ENCODE measurements around the gene CDR2L. TPM values are rescaled to one million over a fixed set of nuclear protein-coding genes. Genes with fewer than 3 reads are reported as not detected.
A peak's percentile ranks its signal among the peaks of the same experiment; 100 is the strongest.
"Not testable (repeated sequence)": the region's sequence is repeated elsewhere in the genome, so short reads cannot be mapped to it uniquely, and the experiment has no call there.

CDR2L gene
- total RNA-seq, 1 donor from 2014 or later = 22.8 TPM

DNA sequence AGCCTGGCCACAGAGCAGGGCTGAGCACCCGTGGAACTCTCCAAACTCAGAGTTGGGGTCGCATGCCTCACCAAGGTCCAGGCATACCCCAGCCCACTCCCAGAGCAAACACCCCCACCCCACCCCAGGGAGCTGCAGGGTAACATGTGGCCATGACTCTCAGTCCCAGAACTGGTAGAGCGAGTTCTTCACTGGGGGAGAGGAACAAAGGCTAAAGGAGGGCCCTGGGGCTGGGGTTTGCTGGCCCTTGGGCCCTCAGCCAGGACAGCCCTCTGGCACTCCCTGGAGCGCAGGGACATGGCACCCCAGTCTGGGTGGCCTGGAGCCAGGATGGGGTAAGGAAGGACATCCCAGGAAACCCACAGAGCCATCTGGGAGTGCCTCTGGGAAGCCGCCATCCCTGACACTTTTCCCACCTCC, 19.1 kb upstream of the CDR2L start:
- TF ChIP-seq, protein P1, sequence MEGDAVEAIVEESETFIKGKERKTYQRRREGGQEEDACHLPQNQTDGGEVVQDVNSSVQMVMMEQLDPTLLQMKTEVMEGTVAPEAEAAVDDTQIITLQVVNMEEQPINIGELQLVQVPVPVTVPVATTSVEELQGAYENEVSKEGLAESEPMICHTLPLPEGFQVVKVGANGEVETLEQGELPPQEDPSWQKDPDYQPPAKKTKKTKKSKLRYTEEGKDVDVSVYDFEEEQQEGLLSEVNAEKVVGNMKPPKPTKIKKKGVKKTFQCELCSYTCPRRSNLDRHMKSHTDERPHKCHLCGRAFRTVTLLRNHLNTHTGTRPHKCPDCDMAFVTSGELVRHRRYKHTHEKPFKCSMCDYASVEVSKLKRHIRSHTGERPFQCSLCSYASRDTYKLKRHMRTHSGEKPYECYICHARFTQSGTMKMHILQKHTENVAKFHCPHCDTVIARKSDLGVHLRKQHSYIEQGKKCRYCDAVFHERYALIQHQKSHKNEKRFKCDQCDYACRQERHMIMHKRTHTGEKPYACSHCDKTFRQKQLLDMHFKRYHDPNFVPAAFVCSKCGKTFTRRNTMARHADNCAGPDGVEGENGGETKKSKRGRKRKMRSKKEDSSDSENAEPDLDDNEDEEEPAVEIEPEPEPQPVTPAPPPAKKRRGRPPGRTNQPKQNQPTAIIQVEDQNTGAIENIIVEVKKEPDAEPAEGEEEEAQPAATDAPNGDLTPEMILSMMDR (IDR thresholded peaks at IDR 0.05; ENCODE audit: unreplicated experiment) = no peak
- peak overlapping the region; percentile 64 for H3K27ac Mint-ChIP-seq
- no peaks in the 10 kb centered on the region for H3K9me3 Mint-ChIP-seq
- peaks cover 25% of the 10 kb centered on the region for H3K4me1 Mint-ChIP-seq
- peaks cover 24% of the 10 kb centered on the region for H3K27me3 Mint-ChIP-seq (ENCODE audit: low read depth)
- H3K4me3 Mint-ChIP-seq = no peak overlapping the region
- H3K36me3 Mint-ChIP-seq = no peaks in the 10 kb centered on the region
- DNase-seq (ENCODE audit: low spot score in 2 of 2, unreplicated experiment in 2 of 2) = no peak

DNA sequence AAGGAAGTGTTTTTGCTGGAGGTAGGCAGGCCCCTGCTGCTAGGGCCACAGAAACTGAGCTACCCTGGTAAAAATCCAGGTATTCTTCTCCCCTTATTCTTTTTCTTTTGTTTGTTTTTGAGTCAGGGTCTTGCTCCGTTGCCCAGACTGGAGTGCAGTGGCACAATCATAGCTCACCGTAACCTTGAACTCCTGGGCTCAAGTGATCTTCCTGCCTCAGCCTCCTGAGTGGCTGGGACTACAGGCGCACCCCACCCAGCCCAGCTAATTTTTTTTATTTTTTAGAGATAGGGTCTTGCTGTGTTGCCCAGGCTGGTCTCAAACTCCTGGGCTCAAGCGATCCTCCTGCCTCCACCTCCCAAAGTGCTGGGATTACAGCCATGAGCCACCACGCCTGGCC, 17.9 kb upstream of the CDR2L start:
- Mint-ChIP-seq H3K27ac (peak overlapping the region; percentile 39), H3K27me3 (ENCODE audit: low read depth) (peaks cover 32% of the 10 kb centered on the region), H3K4me1 (peaks cover 25% of the 10 kb centered on the region)
- DNase-seq (ENCODE audit: low spot score in 2 of 2, unreplicated experiment in 2 of 2); H3K4me3 Mint-ChIP-seq; H3K9me3 Mint-ChIP-seq; H3K36me3 Mint-ChIP-seq: not testable (repeated sequence)

DNA sequence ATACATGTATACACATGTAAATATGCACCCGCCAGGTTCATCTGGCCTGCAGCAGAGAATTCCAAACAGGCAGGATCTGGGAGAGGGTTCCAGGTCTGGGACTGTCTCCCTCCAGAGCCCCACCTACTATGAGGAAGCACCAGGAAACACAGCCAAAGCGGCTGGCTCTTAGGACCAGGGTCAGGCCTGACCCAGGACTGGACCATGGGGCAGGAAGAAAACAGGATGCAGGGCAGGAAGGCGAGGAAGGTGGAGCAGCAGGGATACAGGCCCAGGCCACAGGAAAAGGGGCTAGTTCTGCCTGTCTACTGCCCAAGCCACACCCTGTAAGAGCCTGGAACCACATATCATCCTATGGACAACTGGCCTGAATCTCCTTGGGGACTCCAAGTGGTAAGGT, 17.0 kb upstream of the CDR2L start:
- H3K27ac Mint-ChIP-seq = no peak overlapping the region
- peak overlapping the region; percentile 70 for H3K4me3 Mint-ChIP-seq
- TF ChIP-seq, protein P1 (IDR thresholded peaks at IDR 0.05; ENCODE audit: unreplicated experiment) = no peak

DNA sequence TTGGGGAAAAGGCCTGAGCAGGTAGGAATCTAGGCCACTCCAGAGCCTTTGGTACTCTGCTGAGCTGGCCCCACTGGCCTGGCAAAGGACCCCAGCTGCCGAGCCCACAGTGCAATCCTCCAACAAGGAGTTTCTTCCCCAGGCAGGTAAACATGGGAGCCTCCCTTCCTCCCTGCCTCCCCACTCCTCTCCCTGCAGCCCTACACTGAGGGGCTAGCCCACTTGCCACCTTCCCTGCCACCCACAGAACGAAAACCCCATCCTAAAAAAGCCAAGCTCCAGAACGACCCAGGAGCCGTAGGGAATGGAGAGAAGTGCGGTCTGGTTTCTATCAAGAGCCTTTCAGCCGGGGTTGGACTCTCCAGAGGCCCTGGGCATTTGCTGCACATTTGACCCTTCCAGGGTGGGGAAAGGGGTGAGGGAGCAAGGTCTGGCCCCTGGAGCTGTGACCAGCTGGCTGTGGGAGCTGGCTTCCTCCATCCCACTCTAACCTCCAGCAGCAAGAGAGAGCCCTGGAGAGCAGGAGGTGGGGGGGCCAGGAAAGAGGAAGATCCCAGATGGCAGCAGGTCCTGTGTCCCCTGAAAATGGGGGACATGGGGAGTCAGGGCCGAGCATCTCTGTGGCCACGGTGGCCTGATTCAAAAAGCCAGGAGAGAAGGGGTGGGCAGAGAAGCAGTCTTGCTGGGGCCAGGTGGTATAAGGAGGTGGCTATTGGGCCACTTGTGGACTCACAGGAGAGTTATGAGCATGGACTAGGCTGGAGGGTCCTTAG, 16.2 kb upstream of the CDR2L start:
- Mint-ChIP-seq H3K27me3 (ENCODE audit: low read depth) (peaks cover 44% of the 10 kb centered on the region), H3K4me1 (peaks cover 28% of the 10 kb centered on the region), H3K4me3 (peak overlapping the region; percentile 70), H3K9me3 (no peaks in the 10 kb centered on the region), H3K27ac (peak overlapping the region; percentile 47), H3K36me3 (no peaks in the 10 kb centered on the region)
- no peak for DNase-seq (ENCODE audit: low spot score in 2 of 2, unreplicated experiment in 2 of 2)
- TF ChIP-seq, protein P1 (IDR thresholded peaks at IDR 0.05; ENCODE audit: unreplicated experiment) = no peak

More for the DNA sequence above, 17.0 kb upstream of the CDR2L start:
- Mint-ChIP-seq H3K4me1 (peaks cover 28% of the 10 kb centered on the region), H3K9me3 (no peaks in the 10 kb centered on the region), H3K36me3 (no peaks in the 10 kb centered on the region), H3K27me3 (ENCODE audit: low read depth) (peaks cover 39% of the 10 kb centered on the region)
- DNase-seq (ENCODE audit: low spot score in 2 of 2, unreplicated experiment in 2 of 2) = no peak

DNA sequence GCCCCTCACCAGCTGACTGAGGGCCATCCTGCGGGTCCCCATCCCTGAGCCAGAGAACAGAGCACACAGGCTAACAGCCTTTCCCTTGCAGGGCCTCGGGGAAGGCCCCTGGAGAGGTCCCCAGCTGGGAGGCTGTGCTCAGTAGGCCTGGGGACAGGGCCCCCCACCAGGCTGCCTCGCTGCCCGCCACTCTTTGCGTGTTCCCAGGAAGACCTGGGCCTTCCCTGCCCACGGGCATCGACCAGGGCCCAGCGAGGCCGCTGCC, 15.7 kb upstream of the CDR2L start:
- Mint-ChIP-seq H3K27me3 (ENCODE audit: low read depth) (peaks cover 44% of the 10 kb centered on the region), H3K4me1 (peaks cover 28% of the 10 kb centered on the region), H3K27ac (no peak overlapping the region), H3K36me3 (no peaks in the 10 kb centered on the region), H3K9me3 (no peaks in the 10 kb centered on the region), H3K4me3 (peak overlapping the region; percentile 70)
- no peak for DNase-seq (ENCODE audit: low spot score in 2 of 2, unreplicated experiment in 2 of 2)
- TF ChIP-seq, protein P1 (IDR thresholded peaks at IDR 0.05; ENCODE audit: unreplicated experiment) = no peak

DNA sequence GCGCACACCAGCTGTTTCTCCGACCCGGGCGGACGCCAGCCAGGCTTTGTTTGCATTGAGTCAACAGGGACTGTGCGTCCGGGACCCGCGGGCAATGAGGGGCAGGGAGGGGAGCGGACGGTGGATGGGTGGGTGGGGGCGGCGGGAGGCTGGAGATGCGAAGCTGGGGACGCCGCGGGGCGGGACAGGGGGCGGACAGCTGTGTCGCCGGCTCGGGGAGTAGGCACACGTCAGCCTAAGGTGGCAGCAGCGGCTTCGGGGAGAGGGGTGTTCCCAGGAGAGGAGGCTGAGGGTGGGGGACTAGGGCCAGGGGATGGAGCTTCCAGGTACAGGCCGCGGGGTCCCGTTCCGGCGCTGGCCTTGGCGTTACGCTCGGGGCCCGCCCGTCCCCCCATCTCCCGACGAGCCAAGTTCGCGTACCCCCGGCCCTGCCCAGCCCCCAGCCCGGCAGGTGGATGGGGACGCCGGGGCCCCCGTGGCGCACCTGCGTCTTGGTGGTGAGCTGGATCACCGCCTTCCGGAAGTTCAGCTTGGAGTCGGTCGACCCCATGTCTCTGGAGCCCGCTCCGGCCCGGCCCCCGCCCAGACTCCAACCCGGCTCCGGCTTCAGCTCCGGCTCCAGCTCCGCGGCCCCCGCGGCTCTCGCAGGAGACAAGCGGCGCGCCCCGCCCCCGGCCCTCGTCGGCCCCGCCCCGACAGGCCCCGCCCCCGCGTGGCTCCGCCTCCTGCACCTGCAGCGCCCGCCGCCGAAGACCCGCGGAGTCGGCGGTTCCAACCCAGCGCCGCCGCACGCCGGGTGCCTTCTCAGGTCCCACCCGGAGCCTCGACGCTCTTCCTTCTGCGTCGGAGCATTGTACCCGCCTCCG, 15.1 kb upstream of the CDR2L start, which contains the start of gene HID1:
HID1 (minus strand) TSS at position 653 of the 866 bp plus-strand sequence; CDS start at position 550, 103 bp downstream.
- Mint-ChIP-seq H3K27ac (peak within 1 kb of the TSS; percentile 5), H3K4me1 (peaks cover 28% of the 10 kb centered on the region), H3K9me3 (no peaks in the 10 kb centered on the region), H3K4me3 (peak within 1 kb of the TSS; percentile 70), H3K36me3 (no peaks in the 10 kb centered on the region), H3K27me3 (ENCODE audit: low read depth) (peaks cover 44% of the 10 kb centered on the region)
- TF ChIP-seq, protein P1 (IDR thresholded peaks at IDR 0.05; ENCODE audit: unreplicated experiment) = no peak
- DNase-seq (ENCODE audit: low spot score in 2 of 2, unreplicated experiment in 2 of 2) = peak; percentile 72 to 83
